Fibroblast of villous mesenchyme (primary cell): Measurements from ENCODE around the gene SPTB. TPM values are rescaled to one million over a fixed set of nuclear protein-coding genes. Genes with fewer than 3 reads are reported as not detected.
"Not testable (repeated sequence)": the region's sequence is repeated elsewhere in the genome, so short reads cannot be mapped to it uniquely, and the experiment has no call there.

ENCODE experiments used
- DNase-seq: peaks from one replicate; pipeline ENCODE4 v3.0.0-alpha.2; 2010; ENCODE audit warnings: low read depth
- H3K4me3 ChIP-seq: 2 replicates; pipeline ENCODE4 v1.5.1; 2011; ENCODE audit warnings: low read depth, mild to moderate bottlenecking, low read length
- total RNA-seq: library from RNA; depleted of rRNA; stranded (reverse); fragments of >200 nt; gene quantifications from 2 replicates; pipeline ENCODE4 v1.2.3, GENCODE V29; 2012
- TF ChIP-seq, protein P1 (sequence below): IDR thresholded peaks from 2 replicates; pipeline ENCODE4 v1.5.1; 2012; ENCODE audit warnings: low read depth, mild to moderate bottlenecking, low read length; ENCODE audit not compliant: insufficient read depth

SPTB gene
- total RNA-seq, 1 donor, result under 0.01 TPM

- no peak for DNase-seq
- no peak overlapping the region for H3K4me3 ChIP-seq
- TF ChIP-seq, protein P1, sequence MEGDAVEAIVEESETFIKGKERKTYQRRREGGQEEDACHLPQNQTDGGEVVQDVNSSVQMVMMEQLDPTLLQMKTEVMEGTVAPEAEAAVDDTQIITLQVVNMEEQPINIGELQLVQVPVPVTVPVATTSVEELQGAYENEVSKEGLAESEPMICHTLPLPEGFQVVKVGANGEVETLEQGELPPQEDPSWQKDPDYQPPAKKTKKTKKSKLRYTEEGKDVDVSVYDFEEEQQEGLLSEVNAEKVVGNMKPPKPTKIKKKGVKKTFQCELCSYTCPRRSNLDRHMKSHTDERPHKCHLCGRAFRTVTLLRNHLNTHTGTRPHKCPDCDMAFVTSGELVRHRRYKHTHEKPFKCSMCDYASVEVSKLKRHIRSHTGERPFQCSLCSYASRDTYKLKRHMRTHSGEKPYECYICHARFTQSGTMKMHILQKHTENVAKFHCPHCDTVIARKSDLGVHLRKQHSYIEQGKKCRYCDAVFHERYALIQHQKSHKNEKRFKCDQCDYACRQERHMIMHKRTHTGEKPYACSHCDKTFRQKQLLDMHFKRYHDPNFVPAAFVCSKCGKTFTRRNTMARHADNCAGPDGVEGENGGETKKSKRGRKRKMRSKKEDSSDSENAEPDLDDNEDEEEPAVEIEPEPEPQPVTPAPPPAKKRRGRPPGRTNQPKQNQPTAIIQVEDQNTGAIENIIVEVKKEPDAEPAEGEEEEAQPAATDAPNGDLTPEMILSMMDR, result no peak
Observed at GRCh38 chr14:64920465-64920864, 40.8 kb upstream of the SPTB start.

DNA sequence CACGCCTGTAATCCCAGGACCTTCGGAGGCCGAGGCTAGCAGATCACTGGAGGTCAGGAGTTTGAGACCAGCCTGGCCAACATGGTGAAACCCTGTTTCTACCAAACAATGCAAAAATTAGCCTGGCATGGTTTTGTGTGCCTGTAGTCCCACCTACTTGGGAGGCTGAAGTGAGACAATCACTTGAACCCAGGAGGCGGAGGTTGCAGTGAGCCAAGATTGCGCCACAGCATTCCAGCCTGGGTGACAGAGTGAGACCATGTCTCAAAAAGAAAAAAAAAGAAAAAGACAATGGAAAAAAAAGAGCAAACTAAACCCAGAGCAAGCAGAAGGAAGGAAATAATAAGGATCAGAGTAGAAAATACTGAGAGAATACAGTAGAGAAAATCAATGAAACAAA is 39.9 kb upstream of the SPTB start:
- H3K4me3 ChIP-seq, result no peak overlapping the region
- no peak for DNase-seq
- TF ChIP-seq, protein P1, result no peak

DNA sequence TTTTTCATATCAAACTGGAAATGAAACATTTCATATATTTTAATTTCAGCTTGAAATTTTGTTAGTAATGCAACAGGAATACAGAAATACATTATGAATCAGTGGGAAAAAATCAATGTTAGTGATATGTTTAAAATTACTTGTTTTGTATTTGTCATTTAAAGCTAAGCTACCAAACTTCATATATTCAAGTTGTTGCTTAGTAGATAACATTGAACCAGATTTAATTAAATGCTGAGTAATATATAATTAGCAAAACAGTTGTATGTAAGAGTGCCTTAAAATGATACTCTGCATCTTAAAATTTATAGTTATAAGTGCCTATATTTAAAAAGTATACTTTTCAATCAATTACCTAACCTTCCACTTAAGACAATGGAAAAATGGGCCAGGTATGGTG is 39.5 kb upstream of the SPTB start:
- no peak overlapping the region for H3K4me3 ChIP-seq
- DNase-seq, result no peak
- TF ChIP-seq, protein P1, result no peak

DNA sequence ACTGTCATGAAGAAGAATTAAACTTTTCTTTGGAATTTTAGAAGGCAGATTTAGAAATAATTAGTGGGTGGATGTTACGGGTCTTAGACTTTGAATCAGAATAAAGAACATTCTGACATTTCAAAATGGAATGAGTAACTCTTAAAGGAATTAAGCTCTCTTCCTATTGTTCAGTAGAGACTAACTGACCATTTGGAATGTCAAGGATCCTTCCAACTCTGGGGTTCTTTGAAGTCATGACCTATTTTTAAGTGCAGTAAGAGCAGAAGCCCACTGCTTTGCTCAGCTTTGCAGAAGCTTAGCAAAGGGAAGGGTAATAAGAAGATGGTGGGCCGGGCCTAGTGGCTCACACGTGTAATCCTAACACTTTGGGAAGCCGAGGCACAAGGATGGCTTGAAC is 38.5 kb upstream of the SPTB start:
- no peak for DNase-seq
- TF ChIP-seq, protein P1, result no peak
- no peak overlapping the region for H3K4me3 ChIP-seq

GRCh38 chr14:64915797-64916196 is 36.1 kb upstream of the SPTB start:
- DNase-seq, result peak; percentile 6
- TF ChIP-seq, protein P1, result no peak
- H3K4me3 ChIP-seq, result no peak overlapping the region

DNA sequence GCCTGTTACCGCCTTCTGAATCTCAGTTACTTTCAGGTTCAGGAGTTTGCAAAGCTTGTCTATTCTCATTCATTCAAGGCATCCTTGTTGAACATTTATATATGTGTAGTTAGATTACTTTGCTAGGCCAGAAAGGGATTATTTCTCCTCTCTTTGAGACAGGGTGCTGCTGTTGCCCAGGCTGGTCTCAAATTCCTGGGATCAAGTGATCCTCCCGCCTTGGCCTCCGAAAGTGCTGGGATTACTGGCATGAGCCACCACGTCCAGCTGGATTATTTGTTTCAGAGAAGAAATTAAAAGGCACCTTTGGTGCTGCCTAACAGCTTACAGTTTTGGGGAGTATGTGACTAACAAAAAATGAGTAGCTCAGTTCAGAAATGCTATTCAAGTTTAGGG is 35.3 kb upstream of the SPTB start:
- peak overlapping the region; percentile 90 for H3K4me3 ChIP-seq
- no peak for DNase-seq
- TF ChIP-seq, protein P1, result no peak

DNA sequence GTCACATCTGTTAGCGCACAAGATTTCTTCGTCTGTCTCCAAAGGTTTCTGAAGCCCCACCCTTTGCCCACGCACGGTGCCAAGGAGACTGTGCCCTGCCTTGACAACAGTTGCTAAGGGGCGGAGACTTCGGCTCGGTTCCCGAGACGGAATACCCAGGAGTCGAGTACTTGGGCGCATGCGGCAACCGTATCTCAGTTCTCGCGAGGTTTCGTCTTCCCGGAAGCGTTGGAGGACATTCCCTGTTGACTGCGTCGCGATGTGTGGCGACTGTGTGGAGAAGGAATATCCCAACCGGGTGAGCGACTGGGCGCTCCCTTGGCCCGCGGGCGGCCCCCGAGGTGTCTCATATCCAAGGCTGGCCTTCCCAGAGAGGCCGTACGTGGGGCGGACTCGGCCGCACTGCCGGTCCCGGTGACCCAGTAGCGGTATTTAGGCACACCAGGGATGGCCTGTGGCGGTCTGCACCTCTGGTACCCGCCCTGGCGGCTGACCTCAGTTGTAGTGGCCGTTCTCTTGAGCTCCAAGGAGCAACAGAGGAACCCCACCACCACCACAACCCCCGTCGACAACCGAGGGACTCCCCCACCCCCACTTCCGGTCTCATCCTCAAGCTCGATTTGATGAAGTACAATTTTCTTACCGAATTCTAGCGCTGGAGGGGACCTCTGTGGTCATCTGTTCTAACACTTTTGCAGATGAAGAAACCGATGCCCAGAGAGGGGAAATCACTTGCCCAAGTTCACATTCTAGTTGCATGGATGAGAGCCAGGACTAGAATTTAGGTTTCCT is 34.7 kb upstream of the SPTB start, which contains the start of gene CHURC1:
TSS of gene CHURC1 (plus strand) at position 219 of the 792 bp plus-strand sequence. CDS start at position 260, 41 bp downstream.
- TF ChIP-seq, protein P1, result no peak
- peak; percentile 98 for DNase-seq

GRCh38 chr14:64913477-64913876 is 33.8 kb upstream of the SPTB start:
- H3K4me3 ChIP-seq, DNase-seq: not testable (repeated sequence)

More for the DNA sequence above, 34.7 kb upstream of the SPTB start, which contains the start of gene CHURC1:
- H3K4me3 ChIP-seq, result peak within 1 kb of the TSS; percentile 90
